A673 (cell line): Measurements from ENCODE around the gene BMF.

Experiments used
- EZH2 ChIP-seq: fragments of 200-600 bp; sonication (generic); IDR thresholded peaks from 2 replicates; pipeline ENCODE4 v1.6.1; 2017; ENCODE audit warnings: borderline replicate concordance, low read depth, mild to moderate bottlenecking, mixed read lengths, antibody characterized with exemption, low read length; ENCODE audit not compliant: poor library complexity, severe bottlenecking
- TF ChIP-seq, protein P1 (sequence below): fragments of 300-800, 200-600 bp; sonication (generic); conservative IDR thresholded peaks from 2 replicates; pipeline ENCODE4 v1.5.1; 2017; ENCODE audit warnings: low read depth, mild to moderate bottlenecking, antibody characterized with exemption, low read length, moderate library complexity, mixed read lengths

DNA sequence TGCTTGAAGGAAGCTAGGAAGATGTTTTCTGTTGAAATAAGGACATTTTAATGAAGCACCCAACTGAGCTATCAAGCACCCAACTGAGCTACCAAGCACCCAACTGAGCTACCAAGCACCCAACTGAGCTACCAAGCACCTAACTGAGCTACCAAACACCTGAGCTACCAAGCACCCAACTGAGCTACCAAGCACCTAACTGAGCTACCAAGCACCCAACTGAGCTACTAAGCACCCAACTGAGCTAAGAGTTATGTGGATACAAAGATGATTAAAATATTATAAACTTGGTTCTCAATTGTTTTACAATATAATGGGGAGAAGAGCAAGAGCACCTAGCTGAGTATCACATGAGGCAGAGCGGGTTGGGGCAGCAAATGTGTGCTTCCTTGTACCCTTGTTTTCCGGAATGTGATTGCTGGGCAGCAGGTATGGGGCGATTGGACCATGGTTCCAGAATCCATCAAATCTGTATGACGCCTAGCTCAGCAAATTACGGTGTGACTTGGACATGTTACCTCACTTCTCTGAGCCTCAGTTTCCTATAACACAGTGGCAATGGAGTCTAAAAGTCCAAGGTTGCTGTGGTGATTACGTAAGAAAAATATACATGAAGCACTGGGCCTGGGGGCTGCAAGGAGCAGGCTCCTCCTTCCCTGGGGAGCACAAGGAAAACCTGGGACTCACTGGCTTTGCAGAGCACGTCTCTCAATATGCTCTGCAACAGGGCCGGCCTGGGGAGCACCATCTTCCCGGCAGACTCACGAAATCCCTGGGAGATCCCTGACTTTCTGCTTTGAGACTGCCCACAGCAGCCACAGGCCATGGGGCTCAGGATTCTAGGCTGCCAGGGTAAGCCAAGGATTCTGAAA is 11.3 kb downstream of the BMF start:
- TF ChIP-seq EZH2, result no peak
- TF ChIP-seq, protein P1, sequence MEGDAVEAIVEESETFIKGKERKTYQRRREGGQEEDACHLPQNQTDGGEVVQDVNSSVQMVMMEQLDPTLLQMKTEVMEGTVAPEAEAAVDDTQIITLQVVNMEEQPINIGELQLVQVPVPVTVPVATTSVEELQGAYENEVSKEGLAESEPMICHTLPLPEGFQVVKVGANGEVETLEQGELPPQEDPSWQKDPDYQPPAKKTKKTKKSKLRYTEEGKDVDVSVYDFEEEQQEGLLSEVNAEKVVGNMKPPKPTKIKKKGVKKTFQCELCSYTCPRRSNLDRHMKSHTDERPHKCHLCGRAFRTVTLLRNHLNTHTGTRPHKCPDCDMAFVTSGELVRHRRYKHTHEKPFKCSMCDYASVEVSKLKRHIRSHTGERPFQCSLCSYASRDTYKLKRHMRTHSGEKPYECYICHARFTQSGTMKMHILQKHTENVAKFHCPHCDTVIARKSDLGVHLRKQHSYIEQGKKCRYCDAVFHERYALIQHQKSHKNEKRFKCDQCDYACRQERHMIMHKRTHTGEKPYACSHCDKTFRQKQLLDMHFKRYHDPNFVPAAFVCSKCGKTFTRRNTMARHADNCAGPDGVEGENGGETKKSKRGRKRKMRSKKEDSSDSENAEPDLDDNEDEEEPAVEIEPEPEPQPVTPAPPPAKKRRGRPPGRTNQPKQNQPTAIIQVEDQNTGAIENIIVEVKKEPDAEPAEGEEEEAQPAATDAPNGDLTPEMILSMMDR, result no peak
